Ectodermal cell (in vitro differentiated cells): ENCODE measurements around the gene KAZALD1.

Experiments
- H3K27ac ChIP-seq: 2 replicates; pipeline ENCODE4 v1.7.0; 2013; ENCODE audit warnings: mild to moderate bottlenecking, low read depth, low read length; ENCODE audit not compliant: insufficient read depth, poor library complexity, severe bottlenecking
- H3K27me3 ChIP-seq: 2 replicates; pipeline ENCODE4 v1.7.0; 2013; ENCODE audit warnings: mild to moderate bottlenecking, low read length; ENCODE audit not compliant: insufficient read depth, control insufficient read depth, poor library complexity, severe bottlenecking
- H3K36me3 ChIP-seq: one replicate; pipeline ENCODE4 v1.7.0; 2013; ENCODE audit warnings: low read length; ENCODE audit not compliant: control insufficient read depth, insufficient read depth
- H3K4me1 ChIP-seq: one replicate; pipeline ENCODE4 v1.7.0; 2013; ENCODE audit warnings: low read length; ENCODE audit not compliant: control insufficient read depth, insufficient read depth
- H3K4me3 ChIP-seq: 2 replicates; pipeline ENCODE4 v1.7.0; 2013; ENCODE audit warnings: low read depth, low read length, control low read depth; ENCODE audit not compliant: insufficient read depth
- H3K9me3 ChIP-seq: 2 replicates; pipeline ENCODE4 v1.7.0; 2013; ENCODE audit warnings: mild to moderate bottlenecking, low read length, moderate library complexity; ENCODE audit not compliant: control insufficient read depth
- WGBS, 2 experiments: methylation state at CpG; one replicate each; pipeline ENCODE4 v1.1.7; 2013; ENCODE audit warnings: missing lambda C conversion rate in 2 of 2; 5-methylcytosine and 5-hydroxymethylcytosine counted together

The KAZALD1 gene

DNA sequence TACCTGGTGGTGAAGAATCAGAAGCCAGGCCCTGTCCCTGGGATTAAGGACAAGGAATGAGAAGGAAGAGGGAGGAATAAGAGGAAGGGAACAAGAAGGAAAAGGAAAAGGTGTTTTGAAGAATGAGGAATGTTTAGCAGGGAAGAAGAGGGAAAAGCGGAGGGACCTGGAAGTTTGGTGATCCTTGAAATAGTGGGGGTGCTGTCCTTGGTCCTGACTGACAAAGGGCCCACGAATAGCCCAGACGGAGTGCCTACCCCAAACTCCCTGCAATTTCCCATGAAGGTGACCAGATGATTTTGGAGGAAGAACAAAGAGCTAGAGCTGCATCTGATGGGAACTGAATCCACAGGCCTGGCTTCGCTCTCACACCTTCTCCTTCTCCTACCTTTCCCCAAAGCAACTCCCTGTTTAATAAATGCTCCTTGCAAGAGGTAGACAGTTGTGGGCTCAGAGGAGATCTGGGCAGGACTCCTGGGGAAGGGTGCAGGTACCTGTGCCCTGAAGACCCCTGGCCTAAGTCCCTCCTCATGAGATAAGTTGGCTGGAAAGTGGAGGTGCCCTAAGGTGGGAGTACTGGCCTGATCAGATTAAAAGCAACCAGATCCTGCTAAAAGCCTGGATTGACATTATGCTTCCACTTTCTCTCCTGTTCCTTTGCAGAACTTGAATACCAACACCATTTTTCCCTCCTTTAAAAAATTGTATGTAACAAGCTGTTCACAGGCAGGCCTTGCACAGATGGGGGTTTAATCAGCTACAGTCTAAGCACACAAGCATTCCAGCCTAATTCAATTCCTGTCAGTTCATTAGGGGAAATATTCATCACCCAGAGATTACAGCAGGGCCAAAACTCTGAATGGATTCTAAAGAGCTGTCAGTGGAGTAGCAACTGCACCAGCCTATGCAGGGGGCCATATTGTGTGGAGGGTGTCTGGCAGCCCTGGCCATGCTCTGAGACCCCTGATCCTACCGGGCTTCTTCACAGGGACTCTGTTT, 19.4 kb downstream of the KAZALD1 start:
- WGBS, 2 experiments: 39 to 46% methylated on average over 5 of the region's 5 CpGs
- H3K9me3 ChIP-seq: no peaks in the 10 kb centered on the region

DNA sequence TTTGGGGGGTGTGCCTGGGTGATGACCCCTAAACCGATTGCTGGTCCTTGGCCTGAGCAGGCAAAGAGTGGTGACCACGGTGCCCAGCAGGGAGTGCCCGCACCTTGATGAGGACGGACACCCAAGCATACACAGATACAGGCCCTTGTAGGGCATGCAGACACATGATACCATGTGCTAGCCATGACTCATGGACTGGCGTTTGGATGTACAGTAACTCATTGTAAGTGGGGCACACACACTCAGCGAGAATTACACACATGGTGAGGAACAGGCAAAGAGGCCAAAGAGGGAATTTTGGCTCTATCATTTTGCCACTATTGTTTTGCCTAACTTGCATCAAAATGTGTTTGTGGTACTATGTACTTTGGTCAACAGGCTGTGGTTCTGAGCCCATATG, 24.1 kb downstream of the KAZALD1 start:
- Histone ChIP-seq H3K27me3 (peaks cover 76% of the 10 kb centered on the region), H3K4me1 (no peaks in the 10 kb centered on the region), H3K9me3 (no peaks in the 10 kb centered on the region), H3K4me3 (no peak overlapping the region), H3K27ac (no peak overlapping the region), H3K36me3 (no peaks in the 10 kb centered on the region)
- 85 to 87% methylated on average over 6 of the region's 6 CpGs for WGBS, 2 experiments

More for the DNA sequence above, 19.4 kb downstream of the KAZALD1 start:
- Histone ChIP-seq H3K36me3 (no peaks in the 10 kb centered on the region), H3K4me1 (peaks cover 2% of the 10 kb centered on the region), H3K27ac (no peak overlapping the region), H3K27me3 (peaks cover 70% of the 10 kb centered on the region), H3K4me3 (no peak overlapping the region)

DNA sequence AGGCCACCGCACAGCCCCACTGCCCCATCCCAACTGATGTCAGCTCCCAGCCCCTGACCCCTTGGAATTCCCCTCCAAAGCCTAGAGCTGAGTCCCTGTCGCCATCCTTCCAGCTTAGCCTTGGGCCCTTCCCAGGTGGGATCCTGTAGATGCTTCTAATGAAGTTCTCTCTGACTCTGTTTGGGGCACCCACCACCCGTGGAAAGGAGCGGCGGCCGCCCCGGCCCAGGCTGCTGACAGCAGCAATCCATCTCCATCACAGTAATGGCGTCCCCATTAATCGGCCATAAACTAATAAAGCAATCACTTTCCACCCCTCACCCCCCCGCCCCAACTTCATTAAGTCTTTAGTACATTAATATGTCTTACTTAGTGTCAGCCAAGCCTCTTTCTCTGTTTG, 25.6 kb downstream of the KAZALD1 start:
- WGBS, 2 experiments: 89 to 91% methylated on average over 9 of the region's 10 CpGs
- H3K36me3 ChIP-seq: no peaks in the 10 kb centered on the region
- H3K27ac ChIP-seq: no peak overlapping the region
- no peak overlapping the region for H3K4me3 ChIP-seq
- H3K4me1 ChIP-seq: no peaks in the 10 kb centered on the region
- no peaks in the 10 kb centered on the region for H3K9me3 ChIP-seq
- peaks cover 74% of the 10 kb centered on the region for H3K27me3 ChIP-seq

DNA sequence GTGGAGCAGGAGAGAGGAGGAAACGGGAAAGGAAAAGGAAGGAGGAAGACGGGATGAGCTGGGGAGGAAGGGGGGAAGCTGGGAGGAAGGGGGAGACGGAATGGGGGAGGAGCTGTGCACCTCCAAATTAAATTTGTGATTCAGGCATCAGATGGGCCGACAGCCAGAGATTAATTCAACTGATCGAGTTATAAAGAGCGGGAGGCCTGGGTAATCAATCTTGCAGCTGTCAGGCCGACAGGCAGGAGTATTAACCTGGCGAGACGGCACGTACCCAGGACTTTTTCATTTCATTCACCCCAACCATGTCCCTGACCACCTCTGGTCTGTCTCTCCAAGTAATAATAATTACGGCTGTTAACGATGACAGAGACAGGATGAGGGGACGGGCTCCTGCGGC, 26.2 kb downstream of the KAZALD1 start:
- Histone ChIP-seq H3K9me3 (no peaks in the 10 kb centered on the region), H3K27me3 (peaks cover 74% of the 10 kb centered on the region), H3K4me3 (no peak overlapping the region), H3K4me1 (peaks cover 4% of the 10 kb centered on the region), H3K36me3 (no peaks in the 10 kb centered on the region), H3K27ac (no peak overlapping the region)
- WGBS, 2 experiments: 86 to 87% methylated on average over 14 of the region's 14 CpGs

DNA sequence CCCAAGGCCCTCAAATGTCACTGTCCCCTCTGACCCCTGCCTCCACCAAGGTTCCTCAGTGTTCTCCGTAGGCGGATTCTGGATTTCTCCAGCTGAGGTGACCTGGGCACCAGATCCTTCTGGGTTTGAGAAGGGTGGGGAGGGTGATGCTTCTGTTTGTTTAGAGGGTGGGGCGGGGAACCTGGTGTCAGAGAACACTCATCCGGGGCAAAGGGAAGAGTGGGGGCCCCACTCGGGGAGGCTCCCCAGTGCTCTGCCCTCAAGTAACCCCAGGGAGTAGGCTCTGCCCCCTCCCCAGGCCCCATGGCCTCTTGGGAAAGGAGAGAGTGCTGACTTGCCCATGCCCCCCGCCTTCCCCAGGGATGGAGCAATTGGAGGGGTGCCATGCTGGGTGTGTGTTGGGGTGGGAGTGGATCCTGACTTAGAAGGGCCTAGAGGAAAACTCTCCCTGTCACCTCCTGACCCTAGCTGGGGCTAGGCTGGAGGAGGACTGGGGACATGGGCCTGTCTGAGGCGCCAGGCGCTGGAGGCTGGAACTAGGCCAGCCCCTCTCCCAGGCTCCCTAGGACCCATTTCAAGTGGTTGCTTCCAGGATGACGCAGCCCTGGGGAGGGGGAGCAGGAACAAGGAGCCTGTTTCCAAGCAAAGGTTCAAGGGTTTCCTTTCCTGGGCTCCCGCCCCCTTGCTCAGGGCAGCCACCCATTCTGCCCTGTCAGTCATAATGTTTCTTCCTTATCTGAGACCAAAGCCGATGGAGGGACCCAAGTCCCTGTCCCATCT, 27.9 kb downstream of the KAZALD1 start:
- no peak overlapping the region for H3K27ac ChIP-seq
- no peaks in the 10 kb centered on the region for H3K9me3 ChIP-seq
- WGBS, 2 experiments: 89 to 91% methylated on average over 9 to 11 of the region's 11 CpGs
- H3K4me3 ChIP-seq: no peak overlapping the region
- no peaks in the 10 kb centered on the region for H3K36me3 ChIP-seq
- peaks cover 22% of the 10 kb centered on the region for H3K4me1 ChIP-seq
- peaks cover 64% of the 10 kb centered on the region for H3K27me3 ChIP-seq

DNA sequence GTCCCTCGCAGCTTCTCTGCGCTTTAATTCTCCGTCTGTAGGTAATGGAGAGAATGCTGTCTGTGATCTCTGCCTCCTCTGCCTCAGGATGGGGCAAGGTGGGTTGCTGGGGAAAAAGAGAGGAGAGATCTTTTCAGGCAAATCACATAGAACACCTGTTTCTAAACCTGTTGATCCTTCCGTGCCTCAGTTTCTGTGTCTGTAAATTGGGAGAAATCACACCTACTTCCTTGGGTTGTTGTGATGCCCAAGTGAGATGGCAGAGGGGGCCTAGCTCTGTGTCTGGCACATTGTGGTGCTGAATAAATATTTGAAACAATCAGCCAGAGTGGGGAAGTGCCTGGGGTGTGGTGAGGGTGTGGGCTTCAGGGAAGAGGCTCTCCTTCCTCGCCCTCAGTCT, 28.8 kb downstream of the KAZALD1 start:
- 90 to 95% methylated on average over 5 of the region's 5 CpGs for WGBS, 2 experiments
- H3K27me3 ChIP-seq: peaks cover 63% of the 10 kb centered on the region

DNA sequence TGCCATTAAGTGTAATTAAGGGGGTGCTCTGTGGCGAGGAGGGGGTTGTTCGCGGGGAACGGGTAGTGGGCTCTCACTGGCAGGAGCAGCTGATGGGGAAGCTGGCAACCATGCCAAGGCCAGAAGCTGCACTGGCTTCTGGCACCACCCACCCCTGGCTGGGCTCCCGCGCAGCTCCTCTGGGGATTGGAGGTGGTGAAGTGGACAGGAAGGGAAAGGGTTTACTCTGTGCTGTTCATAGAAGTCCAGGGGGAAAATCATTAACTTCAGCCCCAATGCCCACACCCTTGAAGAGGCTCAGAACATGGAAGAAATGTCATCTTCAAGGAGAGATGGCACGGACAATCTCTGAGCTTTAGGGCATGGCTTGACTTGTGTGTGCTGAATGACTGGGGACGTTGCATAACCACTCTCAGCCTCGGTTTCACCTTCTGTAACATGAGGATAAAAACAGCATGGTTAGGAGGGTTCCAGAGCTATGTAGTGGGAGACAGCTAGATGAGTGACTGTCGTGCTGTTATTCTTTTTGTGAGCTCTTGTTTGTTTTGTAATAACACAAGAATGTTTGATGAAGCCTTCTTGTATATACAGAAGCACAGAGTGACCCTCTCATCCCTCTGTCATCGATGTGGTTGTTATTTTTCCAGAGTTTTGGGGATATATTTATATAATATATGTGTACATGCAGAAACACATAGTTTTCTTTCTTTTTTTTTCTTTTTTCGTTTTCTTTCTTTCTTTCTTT, 29.9 kb downstream of the KAZALD1 start:
- WGBS, 2 experiments: 89 to 90% methylated on average over 11 of the region's 12 CpGs
- H3K4me3 ChIP-seq: no peak overlapping the region
- H3K27ac ChIP-seq: no peak overlapping the region
- no peaks in the 10 kb centered on the region for H3K36me3 ChIP-seq
- peaks cover 57% of the 10 kb centered on the region for H3K27me3 ChIP-seq
- H3K9me3 ChIP-seq: no peaks in the 10 kb centered on the region
- peaks cover 23% of the 10 kb centered on the region for H3K4me1 ChIP-seq

More for the DNA sequence above, 28.8 kb downstream of the KAZALD1 start:
- no peak overlapping the region for H3K27ac ChIP-seq
- no peak overlapping the region for H3K4me3 ChIP-seq
- H3K4me1 ChIP-seq: peaks cover 23% of the 10 kb centered on the region
- H3K36me3 ChIP-seq: no peaks in the 10 kb centered on the region
- no peaks in the 10 kb centered on the region for H3K9me3 ChIP-seq

DNA sequence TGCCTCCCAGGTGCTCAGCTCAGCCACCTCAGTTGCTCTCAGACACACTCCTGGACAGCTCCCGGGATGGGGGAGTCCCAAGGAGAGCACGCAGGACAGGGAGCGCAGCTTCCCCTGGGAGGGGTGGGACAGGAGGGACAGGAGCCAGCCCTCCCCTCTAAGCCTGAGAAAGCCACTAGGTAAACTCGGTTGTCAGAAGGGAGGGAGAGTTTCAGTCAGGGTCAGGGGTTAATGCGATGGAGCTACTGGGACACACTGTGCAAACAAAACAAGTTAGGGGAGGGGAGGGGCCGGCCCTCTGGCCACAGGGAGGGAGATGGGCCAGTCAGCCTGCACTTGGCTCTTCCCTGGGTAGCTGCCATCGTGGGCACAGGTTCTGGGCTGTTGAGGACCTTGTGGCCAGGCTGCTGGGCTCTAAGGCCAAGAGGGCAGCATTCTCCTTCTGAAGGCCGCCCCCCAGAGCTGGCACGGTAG, 31.1 kb downstream of the KAZALD1 start:
- H3K27me3 ChIP-seq: peaks cover 50% of the 10 kb centered on the region
- H3K36me3 ChIP-seq: no peaks in the 10 kb centered on the region
- no peak overlapping the region for H3K27ac ChIP-seq
- no peak overlapping the region for H3K4me3 ChIP-seq
- WGBS, 2 experiments: 52 to 53% methylated on average over 9 of the region's 9 CpGs
- no peaks in the 10 kb centered on the region for H3K9me3 ChIP-seq
- H3K4me1 ChIP-seq: peaks cover 23% of the 10 kb centered on the region

DNA sequence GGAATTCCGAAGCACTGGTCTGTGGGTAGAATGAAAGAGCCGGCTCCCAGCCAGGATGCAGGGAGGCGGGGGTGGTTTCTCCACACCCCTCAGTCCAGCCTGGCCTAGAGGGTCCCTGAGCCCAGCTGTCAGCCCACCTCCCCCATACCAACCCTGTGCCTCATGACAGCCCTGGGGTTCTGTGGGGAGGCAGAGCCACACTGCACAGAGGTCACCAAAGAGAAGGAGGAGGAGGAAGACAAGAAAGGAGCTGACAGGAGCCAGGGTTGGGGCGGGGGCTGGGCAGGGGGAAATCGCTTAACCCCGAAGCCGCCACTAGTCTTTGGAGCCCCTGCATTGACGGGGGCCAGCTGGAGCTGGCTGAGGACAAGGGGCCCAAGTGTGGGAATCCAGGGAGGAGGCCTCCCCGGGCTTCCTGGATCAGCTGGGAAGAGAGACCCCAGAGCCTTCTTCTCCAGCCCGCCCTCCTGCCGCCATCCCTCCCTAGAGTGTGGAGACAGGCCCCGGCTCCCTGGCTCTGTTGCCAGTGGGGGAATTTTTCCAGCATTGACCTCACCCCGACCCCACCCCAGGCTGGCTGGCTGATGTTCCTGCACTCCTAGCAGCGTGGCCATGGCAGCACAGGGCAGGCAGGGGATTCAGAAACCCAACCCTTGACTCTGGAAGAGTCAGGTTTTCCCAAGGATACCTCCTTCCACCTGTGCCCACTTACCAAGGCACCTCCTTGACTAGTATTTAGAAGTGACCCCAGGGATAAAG, 32.5 kb downstream of the KAZALD1 start:
- Histone ChIP-seq H3K27ac (no peak overlapping the region), H3K4me1 (peaks cover 23% of the 10 kb centered on the region), H3K4me3 (no peak overlapping the region), H3K9me3 (no peaks in the 10 kb centered on the region), H3K36me3 (no peaks in the 10 kb centered on the region), H3K27me3 (peaks cover 48% of the 10 kb centered on the region)
- 65 to 68% methylated on average over 14 of the region's 14 CpGs for WGBS, 2 experiments
